SH-SY5Y (cell line): ENCODE results near the gene NOL7.

ENCODE experiments used
- GATA2 ChIP-seq: IDR thresholded peaks from 2 replicates; pipeline ENCODE4 v1.6.1; 2011; ENCODE audit warnings: mild to moderate bottlenecking, low read depth, low read length
- GATA3 ChIP-seq: IDR thresholded peaks from 2 replicates; pipeline ENCODE4 v1.6.1; 2011; ENCODE audit warnings: low read depth, mild to moderate bottlenecking, low read length, moderate library complexity

- TF ChIP-seq GATA2 (no peak), GATA3 (no peak)
These were observed 809 bp upstream of the NOL7 start for GRCh38 chr6:13614126-13614925.
